GM12878 (cell line): ENCODE results near the gene MRPL28. TPM values are rescaled to one million over a fixed set of nuclear protein-coding genes. Genes with fewer than 3 reads are reported as not detected.

ENCODE experiments used
- ATAC-seq: fragments of 200-7000 bp; cut with Tn5 transposase; 3 replicates; pipeline ENCODE4 v1.9.1; 2020; ENCODE audit warnings: mild to moderate bottlenecking, moderate library complexity
- BruUV-seq: library from RNA; stranded (reverse); fragments of 400-500 nt; replicated peaks from 2 replicates; lab custom pipeline; 2021; lab: Mats Ljungman, UMichigan
- CTCF ChIA-PET: fragments of 300-600 bp; sonication (Branson Sonifier 250); formaldehyde crosslinking; extraction: SDS; loops from one replicate; lab custom pipeline; 2021; ENCODE audit warnings: inconsistent platforms; lab: Yijun Ruan, JAX
- POLR2A ChIA-PET: fragments of 350-600 bp; formaldehyde crosslinking; extraction: SDS; loops from one replicate; lab custom pipeline; 2021; ENCODE audit warnings: inconsistent platforms; lab: Charles Lee
- RAD21 ChIA-PET: fragments of 300-600 bp; sonication (Branson Sonifier 250); formaldehyde crosslinking; loops from one replicate; lab custom pipeline; 2023; ENCODE audit warnings: antibody characterized with exemption; ENCODE audit not compliant: unreplicated experiment; lab: Charles Lee
- SMC1A ChIA-PET: fragments of 300-600 bp; sonication (Branson Sonifier 250); formaldehyde crosslinking; loops from one replicate; lab custom pipeline; 2023; ENCODE audit not compliant: unreplicated experiment, uncharacterized antibody; lab: Charles Lee
- DNase-seq: peaks from one replicate; pipeline ENCODE4 v3.0.0-alpha.2; 2011; ENCODE audit warnings: low read depth, low spot score
- FAIRE-seq: peaks from 3 replicates; lab custom pipeline; 2011; peaks lifted over from hg19 to GRCh38; lab: Jason Lieb, UNC
- H2AFZ ChIP-seq: 2 replicates; pipeline ENCODE4 v1.6.0; 2011; ENCODE audit warnings: low read depth, low read length, control low read depth; ENCODE audit not compliant: control insufficient read depth
- H3K27ac ChIP-seq: 2 replicates; pipeline ENCODE4 v1.5.1; 2011; ENCODE audit warnings: control low read depth; ENCODE audit not compliant: control insufficient read depth, insufficient read depth
- H3K27me3 ChIP-seq, 2 experiments: replicated peaks in 1 of 2; 2 replicates each; pipeline versions ENCODE4 v1.6.0 to v1.6.1; 2011; ENCODE audit warnings: low read length in 1 of 2; ENCODE audit not compliant: control insufficient read depth in 2 of 2, insufficient read depth in 2 of 2
- H3K36me3 ChIP-seq, 2 experiments: 2 replicates each; pipeline ENCODE4 v1.5.1; 2011; ENCODE audit warnings: low read length in 1 of 2; ENCODE audit not compliant: control insufficient read depth in 2 of 2, insufficient read depth in 2 of 2
- H3K4me1 ChIP-seq: 2 replicates; pipeline ENCODE4 v1.6.1; 2011; ENCODE audit warnings: mild to moderate bottlenecking, low read length, moderate library complexity, mixed read lengths; ENCODE audit not compliant: control insufficient read depth, insufficient read depth
- H3K4me2 ChIP-seq: 2 replicates; pipeline ENCODE4 v1.6.0; 2011; ENCODE audit warnings: control low read depth; ENCODE audit not compliant: control insufficient read depth, insufficient read depth
- H3K4me3 ChIP-seq: fragments of 200-600 bp; sonication (generic); 2 replicates; pipeline ENCODE4 v1.5.1; 2016
- H3K79me2 ChIP-seq: 2 replicates; pipeline ENCODE4 v1.6.0; 2011; ENCODE audit warnings: low read length; ENCODE audit not compliant: control insufficient read depth, insufficient read depth
- H3K9ac ChIP-seq: 2 replicates; pipeline ENCODE4 v1.8.0; 2011; ENCODE audit warnings: low read length, control low read depth, mixed read lengths; ENCODE audit not compliant: control insufficient read depth, insufficient read depth
- H3K9me3 ChIP-seq: replicated peaks from 3 replicates; pipeline ENCODE4 v1.5.1; 2011; ENCODE audit warnings: mild to moderate bottlenecking, low read length; ENCODE audit not compliant: control insufficient read depth, insufficient read depth
- H4K20me1 ChIP-seq: 2 replicates; pipeline ENCODE4 v1.6.0; 2011; ENCODE audit not compliant: control insufficient read depth, insufficient read depth
- BHLHE40 ChIP-seq, 2 experiments: fragments of 450-650 bp in 1 of 2; IDR thresholded peaks; 2 replicates each; pipeline ENCODE4 v1.6.1; 2011 to 2017; ENCODE audit warnings: low read depth in 2 of 2, borderline replicate concordance in 1 of 2, improper control_type of control experiment in 1 of 2, low read length in 1 of 2, mild to moderate bottlenecking in 1 of 2
- GATAD2B ChIP-seq: fragments of 450-650 bp; conservative IDR thresholded peaks from 2 replicates; pipeline ENCODE4 v1.6.1; 2017; ENCODE audit warnings: low read depth, mild to moderate bottlenecking, moderate library complexity
- IKZF1 ChIP-seq: fragments of 450-650 bp; conservative IDR thresholded peaks from 2 replicates; pipeline ENCODE4 v1.6.1; 2017; ENCODE audit warnings: antibody characterized with exemption, mild to moderate bottlenecking
- LARP7 ChIP-seq: fragments of 450-650 bp; IDR thresholded peaks from 2 replicates; pipeline ENCODE4 v1.6.1; 2017; ENCODE audit warnings: mild to moderate bottlenecking
- NKRF ChIP-seq: fragments of 450-650 bp; conservative IDR thresholded peaks from 2 replicates; pipeline ENCODE4 v1.6.1; 2017; ENCODE audit warnings: mild to moderate bottlenecking, moderate library complexity
- NRF1 ChIP-seq: conservative IDR thresholded peaks from 2 replicates; pipeline ENCODE4 v1.6.1; 2011; ENCODE audit warnings: mild to moderate bottlenecking, low read depth, low read length, improper control_type of control experiment
- PAX5 ChIP-seq: IDR thresholded peaks from 2 replicates; pipeline ENCODE4 v1.6.1; 2011; ENCODE audit warnings: low read depth, low read length, borderline replicate concordance
- RB1 ChIP-seq: fragments of 450-650 bp; formaldehyde crosslinking; IDR thresholded peaks from 2 replicates; pipeline ENCODE4 v1.6.1; 2017; ENCODE audit warnings: mild to moderate bottlenecking, borderline replicate concordance
- RUNX3 ChIP-seq: IDR thresholded peaks from 2 replicates; pipeline ENCODE4 v1.6.1; 2012; ENCODE audit warnings: low read length, inconsistent platforms
- SMAD1 ChIP-seq: fragments of 450-650 bp; IDR thresholded peaks from 2 replicates; pipeline ENCODE4 v1.6.1; 2018; ENCODE audit warnings: mild to moderate bottlenecking, low read depth; ENCODE audit not compliant: partially characterized antibody
- WGBS: methylation state at CpG from one replicate; pipeline ENCODE4 v1.1.6; 2016; ENCODE audit warnings: low lambda C conversion rate; ENCODE audit not compliant: insufficient replicate concordance, insufficient coverage; ENCODE audit errors: missing lambda C conversion rate; 5-methylcytosine and 5-hydroxymethylcytosine counted together
- in situ Hi-C: fragments of 300-500 bp; cut with MboI; formaldehyde crosslinking; loops from 9 replicates; pipeline ENCODE4 v1.14.3; 2018; ENCODE audit warnings: mixed read lengths
- intact Hi-C: fragments of 100-400 bp; cut with micrococcal nuclease; formaldehyde crosslinking; loops from one replicate; pipeline ENCODE4 v1.14.2; 2022; ENCODE audit not compliant: unreplicated experiment
- polyA plus RNA-seq, 11 experiments: library from polyadenylated mRNA; depleted of rRNA in 4 of 11; unstranded in 6 of 11; stranded (reverse) in 5 of 11; fragments of >200 nt; fragmentation: Nextera tagmentation in 4 of 11; fragmentation: Illumina TruSeq in 1 of 11; extraction: Ambion mirVana in 4 of 11; extraction: Trizol in 1 of 11; gene quantifications; 1 replicate in 1 of 11; 2 replicates in 10 of 11; pipeline versions ENCODE4 v1.2.1 to v1.2.3, GENCODE V29; 2011 to 2016; ENCODE audit warnings: inconsistent platforms in 2 of 11, missing spikeins in 2 of 11, low read depth in 1 of 11
- total RNA-seq, 4 experiments: library from RNA; depleted of rRNA in 3 of 4; stranded (reverse); fragments of >200 nt in 3 of 4; fragmentation: Illumina TruSeq in 1 of 4; extraction: Trizol in 1 of 4; gene quantifications; 2 replicates each; pipeline versions ENCODE4 v1.2.1 to v1.2.3, GENCODE V29; 2013 to 2021
- TF ChIP-seq, protein P1 (sequence below): IDR thresholded peaks from 2 replicates; pipeline ENCODE4 v1.6.1; 2012; ENCODE audit warnings: low read depth, low read length, improper control_type of control experiment

The MRPL28 gene
- total and polyA plus RNA-seq, 10 of the 15 experiments (the other 5 are each of a cell fraction or from before 2014, with no cell fraction given), result 1.6 to 185 (median 110) TPM

- TF ChIP-seq, protein P1, sequence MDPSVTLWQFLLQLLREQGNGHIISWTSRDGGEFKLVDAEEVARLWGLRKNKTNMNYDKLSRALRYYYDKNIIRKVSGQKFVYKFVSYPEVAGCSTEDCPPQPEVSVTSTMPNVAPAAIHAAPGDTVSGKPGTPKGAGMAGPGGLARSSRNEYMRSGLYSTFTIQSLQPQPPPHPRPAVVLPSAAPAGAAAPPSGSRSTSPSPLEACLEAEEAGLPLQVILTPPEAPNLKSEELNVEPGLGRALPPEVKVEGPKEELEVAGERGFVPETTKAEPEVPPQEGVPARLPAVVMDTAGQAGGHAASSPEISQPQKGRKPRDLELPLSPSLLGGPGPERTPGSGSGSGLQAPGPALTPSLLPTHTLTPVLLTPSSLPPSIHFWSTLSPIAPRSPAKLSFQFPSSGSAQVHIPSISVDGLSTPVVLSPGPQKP, result peak; percentile 34; the same call in 1 of the 2 replicates
- TF ChIP-seq PAX5, result no peak
- peak; percentile 82; the same call in 1 of the 2 replicates for TF ChIP-seq GATAD2B
- no peak for TF ChIP-seq NRF1
Measured at GRCh38 chr16:352547-353403, 17.6 kb downstream of the MRPL28 start, which contains the start of gene AXIN1 (continued).

GRCh38 chr16:351804-352520 lies 18.4 kb downstream of the MRPL28 start:
- POLR2A ChIA-PET, result interaction anchor here (0.5 to 4.8 kb wide), 8 partner anchors 19 to 295 kb away, joined by 3 to 33 read pairs (median 6); partner anchors contain the start of genes FAM234A, MRPL28 and PGAP6
- DNase-seq, result no peak
- no TSS peak for BruUV-seq
- no peaks in the 10 kb centered on the region for H3K27me3 ChIP-seq
- no peaks in the 10 kb centered on the region for H4K20me1 ChIP-seq
- no peak for FAIRE-seq
- RAD21 ChIA-PET, result interaction anchor here (0.6 to 4.0 kb wide), 12 partner anchors 11 to 211 kb away, joined by 3 to 28 read pairs (median 4); partner anchors contain the start of genes FAM234A and LUC7L
- peaks cover 21% of the 10 kb centered on the region for H3K4me1 ChIP-seq
- peaks cover 31% of the 10 kb centered on the region for H3K79me2 ChIP-seq
- intact Hi-C loops, result no loop called here
- 2% methylated on average over 33 of the region's 95 CpGs for WGBS
- peak; percentile 52 for TF ChIP-seq NKRF
- TF ChIP-seq SMAD1, result no peak
- peak in 1 of 2 experiments; percentile 51; a peak in 1 of 4 replicates for TF ChIP-seq BHLHE40 (IDR thresholded peaks at IDR 0.05; ENCODE audit: borderline replicate concordance in 1 of 2, low read depth in 2 of 2, low read length in 1 of 2)
- peak; percentile 73; the same call in 1 of the 2 replicates for TF ChIP-seq GATAD2B
- TF ChIP-seq RB1, result 0 out of 2 replicates have a peak, but pooled peaks have one; percentile 20
- 0 out of 2 replicates have a peak, but pooled peaks have one; percentile 25 for TF ChIP-seq IKZF1
- 0 out of 2 replicates have a peak, but pooled peaks have one; percentile 14 for TF ChIP-seq LARP7
- TF ChIP-seq RUNX3, result no peak
- H3K36me3 ChIP-seq, result no peaks in the 10 kb centered on the region
- peak overlapping the region; percentile 48 for H3K27ac ChIP-seq
- CTCF ChIA-PET, result interaction anchor here (1.0 to 3.3 kb wide), 2 partner anchors 10 to 245 kb away, joined by 3 to 12 read pairs; no protein-coding TSS in a partner anchor
- H2AFZ ChIP-seq, result peak overlapping the region; percentile 34; the same call in 1 of the 2 replicates
- SMC1A ChIA-PET, result interaction anchor here (1.8 kb wide), 1 partner anchor 117 kb away, joined by 5 read pairs; the partner anchor contains the start of gene FAM234A
- ATAC-seq, result no peak
- peak overlapping the region; percentile 73 for H3K9ac ChIP-seq
- H3K4me2 ChIP-seq, result peak overlapping the region; percentile 82
- peak overlapping the region; percentile 96 for H3K4me3 ChIP-seq
- H3K9me3 ChIP-seq, result no peaks in the 10 kb centered on the region
- in situ Hi-C loops, result no loop called here
